Ectodermal cell (in vitro differentiated cells): ENCODE results near the gene SIPA1.

Experiments
- H3K27ac ChIP-seq: 2 replicates; pipeline ENCODE4 v1.7.0; 2013; ENCODE audit warnings: mild to moderate bottlenecking, low read depth, low read length; ENCODE audit not compliant: insufficient read depth, poor library complexity, severe bottlenecking
- H3K27me3 ChIP-seq: 2 replicates; pipeline ENCODE4 v1.7.0; 2013; ENCODE audit warnings: mild to moderate bottlenecking, low read length; ENCODE audit not compliant: insufficient read depth, control insufficient read depth, poor library complexity, severe bottlenecking
- H3K36me3 ChIP-seq: one replicate; pipeline ENCODE4 v1.7.0; 2013; ENCODE audit warnings: low read length; ENCODE audit not compliant: control insufficient read depth, insufficient read depth
- H3K4me1 ChIP-seq: one replicate; pipeline ENCODE4 v1.7.0; 2013; ENCODE audit warnings: low read length; ENCODE audit not compliant: control insufficient read depth, insufficient read depth
- H3K4me3 ChIP-seq: 2 replicates; pipeline ENCODE4 v1.7.0; 2013; ENCODE audit warnings: low read depth, low read length, control low read depth; ENCODE audit not compliant: insufficient read depth
- H3K9me3 ChIP-seq: 2 replicates; pipeline ENCODE4 v1.7.0; 2013; ENCODE audit warnings: mild to moderate bottlenecking, low read length, moderate library complexity; ENCODE audit not compliant: control insufficient read depth
- WGBS, 2 experiments: methylation state at CpG; one replicate each; pipeline ENCODE4 v1.1.7; 2013; ENCODE audit warnings: missing lambda C conversion rate in 2 of 2; 5-methylcytosine and 5-hydroxymethylcytosine counted together

The SIPA1 gene

GRCh38 chr11:65595131-65595530, 42.8 kb upstream of the SIPA1 start:
- no peak overlapping the region for H3K27ac ChIP-seq
- H3K9me3 ChIP-seq = no peaks in the 10 kb centered on the region
- peaks cover 4% of the 10 kb centered on the region for H3K4me1 ChIP-seq
- no peak overlapping the region for H3K4me3 ChIP-seq
- H3K36me3 ChIP-seq = peaks cover 11% of the 10 kb centered on the region
- WGBS, 2 experiments = 90 to 94% methylated on average over 3 of the region's 3 CpGs
- H3K27me3 ChIP-seq = peaks cover 42% of the 10 kb centered on the region

- Histone ChIP-seq H3K27ac (no peak within 1 kb of the TSS), H3K9me3 (no peaks in the 10 kb centered on the region), H3K36me3 (peaks cover 11% of the 10 kb centered on the region), H3K4me1 (peaks cover 4% of the 10 kb centered on the region), H3K4me3 (no peak within 1 kb of the TSS), H3K27me3 (peaks cover 36% of the 10 kb centered on the region)
- 77 to 85% methylated on average over 12 of the region's 12 CpGs for WGBS, 2 experiments
Observed at GRCh38 chr11:65595543-65596281, 42.2 kb upstream of the SIPA1 start, which contains the start of gene KCNK7. Gene KCNK7 (minus strand): TSS chr11:65595800. CDS start chr11:65595772, 28 bp downstream.

GRCh38 chr11:65596520-65596919, 41.4 kb upstream of the SIPA1 start:
- H3K27ac ChIP-seq = no peak overlapping the region
- peaks cover 11% of the 10 kb centered on the region for H3K36me3 ChIP-seq
- no peaks in the 10 kb centered on the region for H3K4me1 ChIP-seq
- H3K27me3 ChIP-seq = peaks cover 28% of the 10 kb centered on the region
- no peaks in the 10 kb centered on the region for H3K9me3 ChIP-seq
- H3K4me3 ChIP-seq = no peak overlapping the region
- 84 to 87% methylated on average over 6 of the region's 6 CpGs for WGBS, 2 experiments

- H3K4me3 ChIP-seq = no peak overlapping the region
- H3K36me3 ChIP-seq = peaks cover 11% of the 10 kb centered on the region
- H3K9me3 ChIP-seq = no peaks in the 10 kb centered on the region
- no peak overlapping the region for H3K27ac ChIP-seq
- peaks cover 10% of the 10 kb centered on the region for H3K27me3 ChIP-seq
- WGBS, 2 experiments = 96 to 97% methylated on average over 16 of the region's 16 CpGs
- no peaks in the 10 kb centered on the region for H3K4me1 ChIP-seq
Observed at GRCh38 chr11:65598258-65598699, 39.6 kb upstream of the SIPA1 start.

- Histone ChIP-seq H3K27me3 (no peaks in the 10 kb centered on the region), H3K27ac (no peak overlapping the region), H3K36me3 (peaks cover 14% of the 10 kb centered on the region), H3K4me3 (no peak overlapping the region), H3K4me1 (no peaks in the 10 kb centered on the region), H3K9me3 (no peaks in the 10 kb centered on the region)
- 95 to 96% methylated on average over 49 of the region's 49 CpGs for WGBS, 2 experiments
Observed at GRCh38 chr11:65599216-65599954, 38.5 kb upstream of the SIPA1 start.

- H3K4me3 ChIP-seq = no peak overlapping the region
- no peaks in the 10 kb centered on the region for H3K4me1 ChIP-seq
- no peaks in the 10 kb centered on the region for H3K9me3 ChIP-seq
- WGBS, 2 experiments = 94 to 96% methylated on average over 6 of the region's 6 CpGs
- no peaks in the 10 kb centered on the region for H3K27me3 ChIP-seq
- no peak overlapping the region for H3K27ac ChIP-seq
- peaks cover 18% of the 10 kb centered on the region for H3K36me3 ChIP-seq
Observed at GRCh38 chr11:65599955-65600246, 38.0 kb upstream of the SIPA1 start.

- Histone ChIP-seq H3K36me3 (peaks cover 15% of the 10 kb centered on the region), H3K4me3 (no peak overlapping the region), H3K27me3 (no peaks in the 10 kb centered on the region), H3K27ac (no peak overlapping the region), H3K4me1 (peaks cover 7% of the 10 kb centered on the region), H3K9me3 (no peaks in the 10 kb centered on the region)
- 91 to 92% methylated on average over 1 of the region's 1 CpG for WGBS, 2 experiments
Observed at GRCh38 chr11:65604258-65604657, 33.6 kb upstream of the SIPA1 start.

GRCh38 chr11:65606876-65607613, 30.9 kb upstream of the SIPA1 start:
- WGBS, 2 experiments = 4 to 5% methylated on average over 67 of the region's 67 CpGs
- Histone ChIP-seq H3K4me1 (peaks cover 13% of the 10 kb centered on the region), H3K27me3 (no peaks in the 10 kb centered on the region), H3K27ac (no peak overlapping the region), H3K36me3 (peaks cover 15% of the 10 kb centered on the region), H3K9me3 (no peaks in the 10 kb centered on the region), H3K4me3 (peak overlapping the region; percentile 25)

- Histone ChIP-seq H3K27me3 (no peaks in the 10 kb centered on the region), H3K9me3 (no peaks in the 10 kb centered on the region), H3K4me1 (peaks cover 19% of the 10 kb centered on the region), H3K4me3 (peak overlapping the region; percentile 25), H3K36me3 (peaks cover 15% of the 10 kb centered on the region), H3K27ac (no peak overlapping the region)
- WGBS, 2 experiments = 78 to 80% methylated on average over 37 of the region's 37 CpGs
Observed at GRCh38 chr11:65607614-65608426, 30.1 kb upstream of the SIPA1 start.
